Measurements from ENCODE around the gene LARP6. TPM values are rescaled to one million over a fixed set of nuclear protein-coding genes. Genes with fewer than 3 reads are reported as not detected.
"Not testable (repeated sequence)": the region's sequence is repeated elsewhere in the genome, so short reads cannot be mapped to it uniquely, and the experiment has no call there.

LARP6 gene
- total RNA-seq, 4 donors from 2014 or later: 21.2 to 36.3 (median 32.7) TPM

DNA sequence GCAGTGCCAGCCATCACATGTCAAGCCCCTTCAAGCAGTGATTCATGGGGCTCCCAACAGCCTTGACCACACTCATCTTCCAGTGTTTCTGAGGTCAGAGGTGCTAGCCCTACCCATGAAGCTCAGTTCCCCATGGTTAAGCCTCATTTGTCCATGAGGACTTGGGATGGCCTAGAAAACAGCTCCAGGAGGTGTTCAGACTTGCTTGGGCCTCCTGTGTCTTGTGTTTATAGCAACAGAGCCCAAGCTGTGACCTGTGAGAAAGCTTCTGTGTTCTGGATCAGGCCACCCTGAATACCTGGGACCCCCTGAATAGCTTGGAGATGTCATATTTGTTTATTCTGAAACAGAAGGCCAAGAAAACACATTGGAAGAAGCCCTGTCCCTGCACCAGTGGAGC lies 36.7 kb downstream of the LARP6 start:
- Histone ChIP-seq H3K4me1 (peaks cover 0 to 2% (median under 1%) of the 10 kb centered on the region in 4 donors), H3K4me3 (no peak overlapping the region), H3K27ac (replicated peaks in 1 of 4) (no peak overlapping the region), H3K36me3 (no peaks in the 10 kb centered on the region), H3K9me3 (no peaks in the 10 kb centered on the region), H3K27me3 (no peaks in the 10 kb centered on the region)
- no peak for DNase-seq (ENCODE audit: extremely low spot score)
- intact Hi-C loops (cut with DNase I): no loop called here
- TF ChIP-seq POLR2A (IDR thresholded peaks at IDR 0.05; ENCODE audit: low read depth) (no peak), POLR2AphosphoS5 (IDR thresholded peaks at IDR 0.05) (no peak), EP300 (IDR thresholded peaks at IDR 0.05) (no peak)
- TF ChIP-seq, protein P1, sequence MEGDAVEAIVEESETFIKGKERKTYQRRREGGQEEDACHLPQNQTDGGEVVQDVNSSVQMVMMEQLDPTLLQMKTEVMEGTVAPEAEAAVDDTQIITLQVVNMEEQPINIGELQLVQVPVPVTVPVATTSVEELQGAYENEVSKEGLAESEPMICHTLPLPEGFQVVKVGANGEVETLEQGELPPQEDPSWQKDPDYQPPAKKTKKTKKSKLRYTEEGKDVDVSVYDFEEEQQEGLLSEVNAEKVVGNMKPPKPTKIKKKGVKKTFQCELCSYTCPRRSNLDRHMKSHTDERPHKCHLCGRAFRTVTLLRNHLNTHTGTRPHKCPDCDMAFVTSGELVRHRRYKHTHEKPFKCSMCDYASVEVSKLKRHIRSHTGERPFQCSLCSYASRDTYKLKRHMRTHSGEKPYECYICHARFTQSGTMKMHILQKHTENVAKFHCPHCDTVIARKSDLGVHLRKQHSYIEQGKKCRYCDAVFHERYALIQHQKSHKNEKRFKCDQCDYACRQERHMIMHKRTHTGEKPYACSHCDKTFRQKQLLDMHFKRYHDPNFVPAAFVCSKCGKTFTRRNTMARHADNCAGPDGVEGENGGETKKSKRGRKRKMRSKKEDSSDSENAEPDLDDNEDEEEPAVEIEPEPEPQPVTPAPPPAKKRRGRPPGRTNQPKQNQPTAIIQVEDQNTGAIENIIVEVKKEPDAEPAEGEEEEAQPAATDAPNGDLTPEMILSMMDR (IDR thresholded peaks at IDR 0.05): no peak

DNA sequence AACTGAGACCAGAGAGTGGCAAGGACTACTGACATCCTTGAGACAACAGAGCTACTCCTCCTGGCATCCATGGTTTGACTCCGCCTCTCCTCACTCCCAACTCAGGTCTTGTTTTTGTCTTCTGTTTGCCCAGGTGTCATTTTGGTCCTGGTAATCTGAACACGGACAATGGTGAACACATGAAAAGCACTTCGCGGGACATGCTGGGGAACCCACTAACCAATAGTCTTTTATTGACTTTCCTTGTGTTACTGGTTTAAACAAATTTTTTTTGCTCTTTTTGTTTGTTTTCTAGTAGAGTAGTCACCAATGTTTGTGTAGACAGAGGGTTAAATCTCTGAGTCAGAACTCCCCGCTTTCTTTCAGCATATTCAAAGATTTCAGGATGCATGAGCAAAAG lies 38.4 kb downstream of the LARP6 start:
- no peaks in the 10 kb centered on the region for H3K27me3 ChIP-seq
- peaks cover 0 to 9% (median 6%) of the 10 kb centered on the region in 4 donors for H3K4me1 ChIP-seq
- H3K36me3 ChIP-seq: no peaks in the 10 kb centered on the region
- DNase-seq (ENCODE audit: extremely low spot score): no peak
- H3K9me3 ChIP-seq: no peaks in the 10 kb centered on the region
- 96% methylated on average over 5 of the region's 5 CpGs for WGBS
- H3K4me3 ChIP-seq: no peak overlapping the region
- intact Hi-C loops (cut with DNase I): no loop called here
- no peak overlapping the region for H3K27ac ChIP-seq (replicated peaks in 1 of 4)
- TF ChIP-seq POLR2A (IDR thresholded peaks at IDR 0.05; ENCODE audit: low read depth) (no peak), EP300 (IDR thresholded peaks at IDR 0.05) (no peak), POLR2AphosphoS5 (IDR thresholded peaks at IDR 0.05) (no peak)
- TF ChIP-seq, protein P1 (IDR thresholded peaks at IDR 0.05): no peak

DNA sequence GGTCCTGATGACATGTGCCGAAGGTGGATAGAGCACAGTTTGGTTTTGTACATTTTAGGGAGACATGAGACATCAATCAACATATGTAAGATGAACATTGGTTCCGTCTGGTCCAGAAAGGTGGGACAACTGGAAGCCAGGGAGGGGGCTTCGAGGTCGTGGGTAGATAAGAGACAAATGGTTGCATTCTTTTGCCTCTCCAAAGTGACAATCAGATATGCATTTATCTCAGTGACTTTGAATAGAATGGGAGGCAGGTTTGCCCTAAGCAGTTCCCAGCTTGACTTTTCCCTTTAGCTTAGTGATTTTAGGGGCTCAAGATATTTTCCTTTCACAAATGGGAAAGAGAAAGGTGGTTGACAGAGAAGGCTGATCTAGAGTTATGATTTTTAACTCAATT lies 38.9 kb downstream of the LARP6 start:
- DNase-seq (ENCODE audit: extremely low spot score); H3K27me3 ChIP-seq; H3K36me3 ChIP-seq; H3K9me3 ChIP-seq; H3K4me1 ChIP-seq; H3K27ac ChIP-seq (replicated peaks in 1 of 4); H3K4me3 ChIP-seq; intact Hi-C loops (cut with DNase I): not testable (repeated sequence)
- 69% methylated on average over 4 of the region's 4 CpGs for WGBS

DNA sequence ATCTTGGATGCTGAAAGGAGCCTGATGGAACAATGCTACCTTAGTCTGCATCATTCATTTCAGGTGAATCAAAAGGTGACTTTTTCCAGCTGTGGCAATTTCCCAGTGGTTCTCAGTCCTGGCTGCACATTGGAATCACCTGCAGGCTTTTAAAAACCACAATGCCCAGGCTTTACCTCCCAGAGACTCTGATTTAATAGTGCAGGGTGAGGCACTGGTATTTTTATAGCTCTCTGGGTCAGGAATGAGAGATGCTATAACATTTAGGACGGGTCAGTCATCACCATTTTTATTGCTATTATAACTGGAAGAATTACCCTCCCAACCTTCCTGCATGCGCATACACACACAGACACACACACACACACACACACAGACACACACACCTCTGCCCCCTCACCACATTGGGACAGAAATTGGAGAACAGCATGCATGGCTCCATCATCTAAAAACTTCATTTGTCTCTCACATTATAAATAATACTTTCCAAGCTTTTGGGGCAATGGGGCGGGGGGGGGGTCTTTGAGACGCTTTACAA lies 41.1 kb downstream of the LARP6 start:
- intact Hi-C loops (cut with DNase I): loop anchor here (2.0 to 5.0 kb wide), 3 partner anchors 51 to 132 kb away; partner anchors contain the start of gene UACA
- Histone ChIP-seq H3K27ac (replicated peaks in 1 of 4) (no peak overlapping the region), H3K4me1 (peaks cover 0 to 9% (median 6%) of the 10 kb centered on the region in 4 donors), H3K9me3 (no peaks in the 10 kb centered on the region), H3K4me3 (no peak overlapping the region), H3K27me3 (no peaks in the 10 kb centered on the region), H3K36me3 (no peaks in the 10 kb centered on the region)
- TF ChIP-seq EP300 (IDR thresholded peaks at IDR 0.05): no peak
- no peak for TF ChIP-seq POLR2AphosphoS5 (IDR thresholded peaks at IDR 0.05)
- TF ChIP-seq, protein P1 (IDR thresholded peaks at IDR 0.05): no peak
- 91% methylated on average over 4 of the region's 4 CpGs for WGBS
- no peak for DNase-seq (ENCODE audit: extremely low spot score)

DNA sequence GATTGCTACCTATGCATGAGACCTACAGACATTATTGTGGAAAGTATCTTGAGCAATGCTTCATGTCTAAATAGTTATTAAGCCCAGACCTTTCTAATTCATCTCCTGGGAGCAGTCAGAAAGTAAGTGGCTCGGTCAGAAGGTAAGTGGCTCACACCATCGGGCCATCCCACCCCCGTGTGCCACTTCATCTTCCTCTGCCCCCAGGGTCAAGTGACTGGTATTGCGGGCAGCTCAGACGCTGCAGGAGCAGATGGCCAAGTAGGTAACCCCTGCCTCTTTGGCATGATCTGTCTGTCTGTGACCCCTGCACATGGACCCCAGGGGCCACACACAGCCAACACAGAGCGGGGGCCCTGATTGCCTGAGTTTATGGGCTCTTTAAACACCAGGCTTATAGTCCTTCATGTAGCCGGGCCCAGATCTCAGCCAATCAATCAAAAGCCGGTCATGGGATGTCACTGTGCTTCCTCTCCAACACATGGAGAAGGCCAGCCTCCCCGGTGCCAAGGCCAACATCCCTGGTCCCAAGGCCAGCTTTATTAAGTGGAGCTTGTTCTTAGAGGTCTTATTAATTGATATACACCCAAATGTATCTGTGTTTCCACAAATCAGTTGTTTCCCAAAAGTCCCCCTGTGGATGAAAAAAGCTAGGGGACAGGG lies 42.9 kb downstream of the LARP6 start:
- Histone ChIP-seq H3K4me1 (peaks cover 0 to 10% (median 8%) of the 10 kb centered on the region in 4 donors), H3K36me3 (no peaks in the 10 kb centered on the region), H3K4me3 (no peak overlapping the region), H3K9me3 (no peaks in the 10 kb centered on the region), H3K27ac (replicated peaks in 1 of 4) (no peak overlapping the region), H3K27me3 (no peaks in the 10 kb centered on the region)
- no peak for DNase-seq (ENCODE audit: extremely low spot score)
- intact Hi-C loops (cut with DNase I): loop anchor here (5.0 kb wide), 2 partner anchors 49 to 89 kb away; partner anchors contain the start of gene UACA
- no peak for TF ChIP-seq EP300 (IDR thresholded peaks at IDR 0.05)
- TF ChIP-seq, protein P1 (IDR thresholded peaks at IDR 0.05): no peak
- TF ChIP-seq POLR2A (IDR thresholded peaks at IDR 0.05; ENCODE audit: low read depth): no peak
- no peak for TF ChIP-seq POLR2AphosphoS5 (IDR thresholded peaks at IDR 0.05)
- 77% methylated on average over 6 of the region's 9 CpGs for WGBS

Measured in esophagus muscularis mucosa (tissue), 4 donors.